Left renal pelvis (tissue), 4 donors: Measurements from ENCODE around the gene DNAJC15. TPM values are rescaled to one million over a fixed set of nuclear protein-coding genes. Genes with fewer than 3 reads are reported as not detected.

ENCODE experiments used
- DNase-seq, 4 donors: peaks; one replicate each; pipeline ENCODE4 v3.0.0-alpha.2; 2013; ENCODE audit warnings: low read depth in 4 of 4, low spot score in 3 of 4
- polyA plus RNA-seq, 4 donors: library from polyadenylated mRNA; unstranded; fragments of 120-200 nt; gene quantifications; one replicate each; pipeline ENCODE4 v1.2.1, GENCODE V29; 2013; ENCODE audit not compliant: insufficient read length in 4 of 4

The DNAJC15 gene
- polyA plus RNA-seq, 4 donors, result 19.4 to 31.1 (median 29.1) TPM

GRCh38 chr13:43079392-43079931 lies 56.1 kb downstream of the DNAJC15 start:
- DNase-seq, result no peak

- DNase-seq, result no peak
Measured at GRCh38 chr13:43080199-43080598, 56.8 kb downstream of the DNAJC15 start.

- no peak for DNase-seq
Measured at GRCh38 chr13:43081866-43082265, 58.5 kb downstream of the DNAJC15 start.

- no peak for DNase-seq
Measured at GRCh38 chr13:43083750-43084149, 60.4 kb downstream of the DNAJC15 start.

GRCh38 chr13:43085545-43085944 lies 62.2 kb downstream of the DNAJC15 start:
- no peak for DNase-seq

GRCh38 chr13:43086181-43086580 lies 62.8 kb downstream of the DNAJC15 start:
- no peak for DNase-seq

- DNase-seq, result no peak
Measured at GRCh38 chr13:43088093-43088511, 64.7 kb downstream of the DNAJC15 start.

- DNase-seq, result no peak
Measured at GRCh38 chr13:43089912-43090498, 66.6 kb downstream of the DNAJC15 start.

GRCh38 chr13:43094901-43095300 lies 71.5 kb downstream of the DNAJC15 start:
- DNase-seq, result no peak

- DNase-seq, result no peak
Measured at GRCh38 chr13:43095771-43096719, 72.7 kb downstream of the DNAJC15 start.

- no peak for DNase-seq
Measured at GRCh38 chr13:43100667-43101066, 77.3 kb downstream of the DNAJC15 start.

GRCh38 chr13:43102304-43102703 lies 78.9 kb downstream of the DNAJC15 start:
- DNase-seq, result no peak

- no peak for DNase-seq
Measured at GRCh38 chr13:43107780-43108179, 84.4 kb downstream of the DNAJC15 start.

- DNase-seq, result no peak
Measured at GRCh38 chr13:43110036-43110435, 86.7 kb downstream of the DNAJC15 start.

- DNase-seq, result no peak
Measured at GRCh38 chr13:43110658-43111057, 87.3 kb downstream of the DNAJC15 start.

GRCh38 chr13:43111559-43112400 lies 88.4 kb downstream of the DNAJC15 start:
- no peak for DNase-seq

- no peak for DNase-seq
Measured at GRCh38 chr13:43113603-43114002, 90.2 kb downstream of the DNAJC15 start.

GRCh38 chr13:43114504-43114903 lies 91.1 kb downstream of the DNAJC15 start:
- DNase-seq, result no peak

- no peak for DNase-seq
Measured at GRCh38 chr13:43115141-43115540, 91.8 kb downstream of the DNAJC15 start.

- DNase-seq, result no peak
Measured at GRCh38 chr13:43116242-43116641, 92.9 kb downstream of the DNAJC15 start.

- DNase-seq, result no peak
Measured at GRCh38 chr13:43118521-43118920, 95.1 kb downstream of the DNAJC15 start.
